ENCODE measurements around the gene KRTAP6-1.

The KRTAP6-1 gene, protein sequence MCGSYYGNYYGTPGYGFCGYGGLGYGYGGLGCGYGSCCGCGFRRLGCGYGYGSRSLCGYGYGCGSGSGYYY

DNA sequence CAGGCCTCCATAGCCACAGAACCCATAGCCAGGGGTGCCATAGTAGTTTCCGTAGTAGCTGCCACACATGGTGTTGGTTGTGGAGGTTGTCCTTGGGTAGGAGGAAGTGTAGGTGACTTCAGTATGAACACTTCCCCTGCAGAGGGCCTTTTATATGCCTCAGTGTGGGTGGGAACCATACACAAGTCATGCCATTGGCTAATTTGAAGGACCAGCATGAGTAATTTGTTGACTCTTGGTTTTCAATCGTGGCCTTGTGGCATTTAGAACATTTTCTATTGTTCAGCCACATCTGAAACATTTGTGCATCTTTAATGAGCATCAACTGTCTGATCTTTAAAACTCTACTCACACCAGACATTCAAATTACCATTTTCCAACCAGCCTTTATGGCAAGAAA is at the start of gene KRTAP6-1:
Gene KRTAP6-1, minus strand, starts transcription at position 95 of the 400 bp plus-strand sequence. Its CDS starts 26 bp downstream, at position 69.
- no peak for DNase-seq (ENCODE audit: low spot score)

DNA sequence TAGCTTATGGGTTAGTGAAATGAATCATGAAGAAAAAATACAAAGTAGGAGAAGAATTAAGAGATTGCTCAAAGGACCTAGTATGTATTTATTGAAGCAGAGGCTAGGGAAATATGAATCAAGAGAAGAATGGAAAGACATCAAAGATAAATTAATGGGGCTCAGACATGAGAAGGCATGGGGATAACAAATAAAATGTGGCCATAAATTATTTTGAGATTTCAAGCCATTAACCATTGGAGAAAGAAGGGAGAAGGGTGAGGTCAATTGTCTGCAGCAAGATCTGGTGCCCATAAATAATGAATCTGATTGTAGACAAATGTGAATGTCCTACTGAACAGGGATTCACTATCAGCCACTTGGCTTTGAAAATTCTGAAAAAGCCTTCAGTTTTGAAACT is 39.2 kb upstream of the KRTAP6-1 start:
- DNase-seq (ENCODE audit: low spot score): no peak

DNA sequence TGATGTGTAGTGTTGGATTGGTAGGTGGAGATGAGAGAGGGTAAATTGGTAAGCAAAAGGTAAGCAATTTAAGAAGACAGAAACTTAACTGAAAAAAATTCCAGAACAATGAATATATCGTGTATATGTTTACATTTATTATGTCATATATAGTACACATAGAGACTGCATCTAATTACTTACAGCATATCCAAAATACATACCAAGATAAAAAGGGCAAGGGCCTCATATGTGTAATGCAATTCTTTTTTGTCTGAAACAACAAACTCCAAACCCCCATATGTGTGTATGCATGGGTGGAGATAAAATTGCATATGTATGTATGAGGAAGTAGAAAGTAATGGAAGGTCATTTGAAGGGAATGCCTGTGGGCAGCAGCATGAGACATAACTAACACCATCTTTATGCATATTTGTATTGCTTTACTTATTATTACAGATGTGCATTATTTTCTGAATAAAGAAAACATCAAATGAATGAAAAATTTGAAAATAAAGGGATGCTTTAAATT is 33.2 kb upstream of the KRTAP6-1 start:
- DNase-seq (ENCODE audit: low spot score): no peak

DNA sequence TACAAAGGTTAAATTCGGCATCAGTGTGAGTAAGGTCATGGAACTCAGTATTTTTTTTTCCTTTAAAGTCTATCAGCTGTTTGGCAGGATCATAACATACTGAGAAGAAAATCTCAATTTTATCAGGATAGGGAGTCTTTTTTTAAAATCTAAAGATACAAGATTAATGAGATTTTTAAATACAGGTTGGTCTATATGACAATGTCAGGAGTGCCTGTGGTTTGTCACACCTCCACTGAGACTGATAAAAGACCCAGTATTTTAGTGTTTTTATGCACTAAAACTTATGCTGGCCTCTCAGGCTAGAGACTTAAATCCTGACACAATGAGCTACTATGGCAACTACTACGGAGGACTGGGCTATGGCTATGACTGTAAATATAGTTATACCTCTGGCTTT is 28.8 kb upstream of the KRTAP6-1 start, which contains the start of gene KRTAP20-3:
Gene KRTAP20-3, plus strand, starts transcription at position 301 of the 400 bp plus-strand sequence.
- no peak for DNase-seq (ENCODE audit: low spot score)

DNA sequence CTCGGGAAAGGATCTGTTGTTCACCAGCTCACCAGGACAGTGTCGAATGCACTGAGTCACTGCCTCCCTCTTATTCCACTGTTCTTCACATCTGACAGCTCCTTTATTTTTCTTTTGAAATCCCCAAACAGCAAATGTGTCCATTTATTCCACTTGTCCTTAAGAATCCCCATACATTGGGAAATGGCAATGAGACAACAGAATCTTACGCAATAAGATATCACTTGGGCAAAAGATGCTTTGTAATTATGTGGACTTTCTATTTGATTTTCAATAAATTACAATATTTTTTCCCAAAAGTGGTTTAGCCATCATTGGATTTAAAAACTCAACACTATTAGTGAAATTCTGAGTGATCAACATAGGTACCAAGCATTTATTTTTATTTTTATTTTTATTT is 25.0 kb upstream of the KRTAP6-1 start:
- no peak for DNase-seq (ENCODE audit: low spot score)

DNA sequence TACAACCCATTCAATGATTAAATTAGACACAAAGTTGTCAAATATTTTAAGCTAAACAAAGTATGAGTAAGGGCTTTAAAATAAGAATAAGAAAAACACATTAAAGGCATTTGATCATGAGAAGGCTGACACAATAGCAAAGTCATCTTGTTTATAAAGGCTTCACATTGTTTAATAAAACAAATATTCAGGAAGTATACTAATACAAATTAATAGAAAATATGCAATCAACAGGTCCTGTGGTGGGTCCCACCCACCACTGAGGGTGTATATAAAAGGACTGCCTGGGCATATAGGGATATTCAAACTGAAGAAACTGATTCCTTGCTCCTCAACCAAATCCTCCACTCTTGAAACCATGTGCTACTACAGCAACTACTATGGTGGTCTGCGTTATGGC is 21.2 kb upstream of the KRTAP6-1 start, which contains the start of gene KRTAP20-2:
Gene KRTAP20-2, plus strand, starts transcription at position 301 of the 400 bp plus-strand sequence. Its CDS starts 58 bp downstream, at position 359.
- DNase-seq (ENCODE audit: low spot score): no peak

DNA sequence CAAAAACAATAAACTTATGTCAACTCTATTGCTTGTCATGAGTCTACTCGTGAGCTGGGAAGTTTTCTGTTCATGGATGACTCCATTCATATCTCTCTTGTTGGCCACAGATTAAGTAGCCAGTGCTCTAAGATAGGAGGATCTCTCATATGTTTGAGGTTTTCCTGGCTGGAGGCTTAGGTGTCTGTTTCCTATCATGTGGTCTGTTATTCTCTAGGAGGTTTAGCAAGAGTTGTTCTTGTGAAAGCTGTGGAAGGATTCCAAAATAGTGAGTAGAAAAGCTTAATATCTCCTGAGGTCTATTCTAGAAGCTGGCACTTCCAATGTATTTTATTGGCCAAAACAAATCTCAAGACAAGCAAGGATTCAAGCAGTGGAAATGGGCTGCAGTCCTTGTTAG is 15.5 kb upstream of the KRTAP6-1 start:
- DNase-seq (ENCODE audit: low spot score): no peak

DNA sequence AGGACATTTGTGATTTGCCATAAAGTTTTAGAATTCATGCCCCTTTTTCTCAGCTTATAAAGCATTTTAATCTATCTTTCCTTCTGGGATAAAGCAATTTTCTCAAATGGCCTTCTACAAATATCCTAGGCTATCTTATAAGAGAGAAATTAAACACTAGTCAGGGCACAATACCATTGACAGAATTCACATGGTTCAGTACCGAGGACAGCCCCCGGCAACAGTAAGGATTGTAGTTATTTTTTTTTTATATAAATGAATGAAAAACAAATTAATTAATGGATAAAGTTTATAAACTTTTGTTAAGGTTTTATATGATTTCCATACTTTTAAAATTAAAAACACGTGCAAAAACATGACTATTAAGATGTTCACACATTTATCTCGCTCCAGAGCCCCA is 14.4 kb upstream of the KRTAP6-1 start:
- DNase-seq (ENCODE audit: low spot score): no peak

DNA sequence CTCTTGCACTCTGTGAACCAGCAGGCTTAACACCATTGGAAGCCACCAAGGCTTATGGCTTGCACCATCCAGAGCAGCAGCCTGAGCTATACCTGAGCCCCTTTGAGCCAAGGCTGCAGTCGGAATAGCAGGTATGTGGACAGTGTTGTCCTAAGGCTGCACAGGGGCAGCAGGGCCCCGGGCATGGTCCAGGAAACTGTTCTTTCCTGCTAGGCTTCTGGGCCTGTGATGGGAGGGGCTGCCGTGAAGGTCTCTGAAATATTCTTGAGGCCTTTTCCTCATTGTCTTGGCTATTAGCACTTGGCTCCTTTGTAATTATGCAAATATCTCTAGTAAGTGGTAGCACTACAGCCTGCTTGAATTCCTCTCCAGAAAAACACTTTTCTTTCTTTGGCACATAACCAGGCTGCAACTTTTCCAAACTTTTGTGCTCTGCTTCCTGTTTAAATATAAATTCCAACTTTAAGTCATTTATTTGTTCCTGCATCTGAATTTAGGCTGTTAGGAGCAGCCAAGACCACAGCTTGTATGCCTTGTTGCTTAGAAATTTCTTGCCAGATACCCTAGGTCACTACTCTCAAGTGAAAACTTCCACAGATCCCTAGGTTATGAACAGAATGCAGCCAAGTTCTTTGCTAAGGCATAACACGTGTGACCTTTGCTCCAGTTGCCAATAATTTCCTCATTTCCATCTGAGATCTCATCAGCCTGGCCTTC is 11.9 kb upstream of the KRTAP6-1 start:
- DNase-seq (ENCODE audit: low spot score): no peak

DNA sequence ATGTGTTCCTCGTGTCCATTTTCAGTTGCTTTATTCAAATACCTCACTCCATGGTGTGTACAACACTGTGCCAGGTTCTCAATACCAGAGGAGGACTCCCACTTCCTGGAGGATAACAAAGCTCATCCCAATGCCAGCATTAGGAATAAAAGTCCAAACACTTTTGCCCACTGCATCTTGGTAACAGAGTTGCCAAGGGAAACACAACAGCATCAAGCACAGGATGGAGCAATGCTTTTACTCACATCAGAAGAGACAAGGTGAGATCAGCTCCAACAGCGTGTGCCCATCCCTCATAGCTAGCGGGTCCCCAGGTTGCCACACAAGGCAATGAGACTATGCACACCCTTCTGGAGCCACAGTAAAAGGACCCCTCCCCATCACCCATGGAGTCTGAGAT is 9.6 kb upstream of the KRTAP6-1 start:
- DNase-seq (ENCODE audit: low spot score): no peak

DNA sequence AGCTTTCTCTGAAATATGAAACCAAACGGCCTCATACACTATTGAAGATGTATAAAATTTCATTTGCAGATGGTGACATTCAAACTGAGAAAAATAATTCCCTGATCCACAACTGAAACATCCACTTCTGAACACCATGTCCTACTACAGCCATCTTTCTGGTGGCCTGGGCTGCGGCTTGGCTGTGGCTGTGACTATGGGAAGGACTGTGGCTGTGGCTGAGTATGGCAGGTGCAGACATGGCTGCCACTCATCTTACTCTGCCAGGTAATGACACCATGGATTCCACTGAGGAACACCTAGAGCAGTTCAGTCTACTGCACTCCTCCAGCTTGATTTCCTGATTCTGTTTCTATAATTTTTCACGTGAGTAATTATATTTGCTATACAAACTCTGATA is 6.8 kb upstream of the KRTAP6-1 start, which contains the start of gene KRTAP20-4:
Gene KRTAP20-4, plus strand, starts transcription at position 106 of the 400 bp plus-strand sequence.
- DNase-seq (ENCODE audit: low spot score): no peak

DNA sequence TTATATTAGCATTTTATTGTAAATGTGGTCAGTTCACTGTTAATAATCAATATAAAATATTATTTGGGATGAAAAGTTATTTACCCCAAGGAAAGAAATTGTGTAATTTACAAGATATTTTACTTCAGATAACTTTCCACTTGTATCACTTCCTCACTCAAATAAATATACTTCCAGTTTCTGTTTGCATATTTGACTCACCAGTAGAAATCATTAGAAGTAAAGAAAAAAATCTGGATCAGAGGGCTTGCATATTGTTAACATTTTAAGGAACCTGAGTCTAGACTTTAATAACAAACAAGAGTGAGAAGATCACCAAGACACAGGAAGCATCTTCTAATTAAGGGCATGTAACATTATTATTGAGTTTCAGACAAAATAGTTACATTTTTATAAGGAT is 6.3 kb upstream of the KRTAP6-1 start:
- DNase-seq (ENCODE audit: low spot score): no peak

DNA sequence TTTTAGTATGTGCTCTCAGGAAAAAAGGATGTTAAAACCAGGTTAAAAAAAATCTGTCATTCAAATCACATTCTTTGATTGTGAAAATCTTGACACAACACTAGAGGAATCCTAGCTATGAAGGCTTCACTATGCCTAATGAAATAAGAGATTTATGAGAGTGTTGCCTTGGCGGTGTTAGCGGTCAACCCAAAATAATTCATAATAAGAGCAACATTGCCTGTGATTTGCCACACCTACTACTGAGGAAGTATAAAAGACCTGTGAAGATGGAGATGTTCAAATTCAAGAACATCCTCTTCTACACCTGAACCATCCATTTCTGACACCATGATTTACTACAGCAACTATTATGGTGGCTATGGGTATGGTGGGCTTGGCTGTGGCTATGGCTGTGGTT is 2.4 kb upstream of the KRTAP6-1 start, which contains the start of gene KRTAP20-1:
Gene KRTAP20-1, plus strand, starts transcription at position 301 of the 400 bp plus-strand sequence. Its CDS starts 30 bp downstream, at position 331.
- DNase-seq (ENCODE audit: low spot score): no peak

DNA sequence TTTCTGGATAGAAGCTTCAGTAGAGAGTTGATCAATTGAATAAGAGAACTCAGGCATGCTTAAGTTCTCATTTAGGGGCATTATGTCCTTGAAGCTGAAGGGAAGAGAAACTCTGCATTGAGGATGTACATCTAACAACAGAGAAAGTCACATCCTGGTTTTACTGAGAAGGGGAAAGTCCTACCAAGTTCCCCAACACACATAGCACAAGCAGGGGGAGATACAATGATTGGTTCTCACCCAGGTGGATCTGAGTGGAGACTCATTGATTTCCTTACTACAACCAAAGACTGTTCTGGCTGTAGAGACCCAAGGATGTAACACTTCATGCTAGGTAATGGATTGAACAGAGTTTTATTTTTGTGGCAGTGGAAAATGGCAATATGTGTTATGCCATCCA is 1.5 kb upstream of the KRTAP6-1 start:
- DNase-seq (ENCODE audit: low spot score): no peak

DNA sequence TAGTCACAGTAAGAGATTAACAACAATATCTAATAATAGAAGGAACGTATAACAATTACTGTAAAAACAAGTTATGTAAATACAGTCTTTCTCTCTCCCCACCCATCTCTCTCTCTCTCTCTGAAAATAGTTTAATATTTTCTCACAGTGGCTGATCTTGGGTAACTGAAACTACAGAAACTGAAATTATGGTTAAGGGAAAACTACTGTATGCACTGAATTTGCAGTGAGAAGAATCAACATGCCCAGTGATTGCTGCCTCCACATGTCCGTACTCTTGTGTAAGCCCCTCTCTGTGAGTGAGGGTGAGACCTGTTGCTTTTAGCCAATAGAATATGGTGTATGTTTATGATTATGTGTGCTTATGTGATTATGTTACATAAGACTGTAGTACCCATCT is 1.6 kb downstream of the KRTAP6-1 start:
- no peak for DNase-seq (ENCODE audit: low spot score)

DNA sequence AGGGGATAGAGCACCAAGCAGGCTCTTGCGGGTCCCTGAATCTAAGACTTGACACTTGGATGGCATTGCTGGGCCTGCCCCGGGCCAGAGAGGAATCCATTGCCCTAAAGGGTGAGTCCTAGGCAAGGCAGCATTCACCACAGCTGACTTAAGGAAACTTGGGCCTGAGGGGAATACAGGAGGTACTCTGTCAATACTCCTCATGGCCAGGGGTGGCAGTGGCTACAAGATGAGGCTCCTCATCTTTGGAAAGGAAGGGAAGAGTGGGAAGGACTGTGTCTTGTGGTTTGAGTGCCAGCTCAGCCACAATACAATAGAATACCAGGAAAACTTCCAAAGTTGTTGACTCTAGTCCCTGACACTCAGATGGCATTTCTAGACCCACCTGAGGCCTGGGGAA is 7.8 kb downstream of the KRTAP6-1 start:
- no peak for DNase-seq (ENCODE audit: low spot score)

DNA sequence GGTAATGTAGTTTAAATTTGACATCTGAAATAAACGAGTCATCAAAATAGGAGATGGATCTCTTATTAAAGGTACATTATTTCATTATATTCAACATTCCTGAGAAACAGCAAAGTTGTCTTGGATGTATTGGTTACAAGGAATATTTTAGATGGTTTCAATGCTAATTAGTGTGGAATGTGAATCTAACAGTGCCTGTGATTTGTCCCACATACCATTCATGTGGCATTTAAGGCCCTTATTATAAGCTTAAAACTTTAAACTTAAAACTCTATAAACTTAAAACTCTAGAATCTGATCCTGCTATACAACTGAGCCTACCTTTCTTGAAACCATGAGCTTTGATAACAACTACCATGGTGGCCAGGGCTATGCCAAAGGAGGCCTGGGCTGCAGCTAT is 12.9 kb downstream of the KRTAP6-1 start, which contains the start of gene KRTAP22-1:
Gene KRTAP22-1, plus strand, starts transcription at position 301 of the 400 bp plus-strand sequence.
- no peak for DNase-seq (ENCODE audit: low spot score)

DNA sequence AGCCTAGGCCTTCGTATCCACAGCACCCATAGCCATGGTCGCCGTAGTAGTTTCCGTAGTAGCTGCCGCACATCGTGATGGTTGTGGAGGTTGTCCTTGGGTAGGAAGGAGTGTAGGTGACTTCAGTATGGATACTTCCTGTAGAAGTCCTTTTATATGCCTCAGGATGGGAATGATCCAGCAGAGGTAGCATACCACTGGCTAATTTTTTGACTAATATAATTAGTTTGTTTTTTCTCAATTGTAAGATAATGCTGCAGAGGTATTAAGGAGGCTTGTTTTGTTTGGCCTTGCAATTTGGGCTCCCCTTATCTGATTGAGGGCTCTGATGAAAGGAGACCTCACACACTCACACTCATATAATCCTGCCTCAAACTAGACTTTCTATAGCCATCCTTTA is 14.9 kb downstream of the KRTAP6-1 start, which contains the start of gene KRTAP6-2:
Gene KRTAP6-2, minus strand, starts transcription at position 101 of the 400 bp plus-strand sequence. Its CDS starts 28 bp downstream, at position 73.
- no peak for DNase-seq (ENCODE audit: low spot score)

DNA sequence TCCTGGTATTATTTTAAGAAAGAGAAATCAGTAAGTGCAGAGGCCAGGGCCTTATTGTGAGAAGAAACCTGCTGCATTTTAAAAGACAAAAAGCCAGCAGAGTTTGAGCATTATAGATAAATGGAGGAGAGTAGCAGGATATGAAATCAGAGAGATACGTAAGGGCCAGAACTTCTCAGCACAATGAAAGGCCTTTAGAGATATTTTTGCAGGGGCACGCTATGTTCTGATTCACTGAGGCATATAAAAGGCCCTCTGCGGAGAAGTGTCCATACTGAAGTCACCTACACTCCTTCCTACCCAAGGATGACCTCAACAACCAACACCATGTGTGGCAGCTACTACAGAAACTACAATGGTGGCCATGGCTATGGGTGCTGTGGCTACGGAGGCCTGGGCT is 21.6 kb downstream of the KRTAP6-1 start, which contains the start of gene KRTAP6-3:
Gene KRTAP6-3, plus strand, starts transcription at position 301 of the 400 bp plus-strand sequence. Its CDS starts 6 bp downstream, at position 307.
- DNase-seq (ENCODE audit: low spot score): no peak

DNA sequence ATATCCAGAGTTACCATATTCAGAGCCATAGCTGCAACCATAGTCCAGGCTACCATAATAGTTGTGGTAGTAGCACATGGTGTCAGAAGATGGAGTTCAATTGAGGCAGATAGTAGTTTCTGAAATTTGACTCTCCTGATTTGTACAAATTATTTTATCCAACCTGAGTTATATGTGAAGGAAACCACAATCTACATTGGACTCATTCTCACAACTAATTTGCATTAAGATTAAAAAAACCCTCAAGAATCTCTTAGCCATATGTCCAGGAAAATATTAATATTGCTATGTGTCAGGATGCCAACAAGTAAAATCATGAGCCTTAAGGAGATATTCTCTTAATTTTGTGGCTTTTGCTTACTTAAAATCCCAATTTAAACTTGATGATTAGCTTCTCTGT is 23.4 kb downstream of the KRTAP6-1 start, which contains the start of gene KRTAP22-2:
Gene KRTAP22-2, minus strand, starts transcription at position 101 of the 400 bp plus-strand sequence.
- DNase-seq (ENCODE audit: low spot score): no peak

DNA sequence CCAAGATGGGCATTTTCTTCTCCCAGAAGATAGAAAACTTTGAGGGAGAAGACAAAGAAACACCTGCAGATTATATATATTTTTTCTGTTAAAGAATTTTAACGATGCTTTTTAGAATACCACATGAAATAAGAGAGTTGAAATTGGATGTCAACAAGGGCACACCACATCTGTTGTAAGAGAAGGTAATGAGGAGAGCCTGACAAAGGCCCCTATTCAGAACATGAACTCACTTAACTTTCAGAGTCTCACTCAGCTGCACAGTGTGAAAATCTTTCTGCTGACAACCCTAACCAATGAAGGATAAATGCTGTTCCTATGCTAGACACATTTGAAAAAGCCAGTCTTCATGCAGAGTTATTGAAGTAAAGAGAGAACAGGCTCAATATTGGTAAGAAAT is 30.9 kb downstream of the KRTAP6-1 start:
- DNase-seq (ENCODE audit: low spot score): no peak

DNA sequence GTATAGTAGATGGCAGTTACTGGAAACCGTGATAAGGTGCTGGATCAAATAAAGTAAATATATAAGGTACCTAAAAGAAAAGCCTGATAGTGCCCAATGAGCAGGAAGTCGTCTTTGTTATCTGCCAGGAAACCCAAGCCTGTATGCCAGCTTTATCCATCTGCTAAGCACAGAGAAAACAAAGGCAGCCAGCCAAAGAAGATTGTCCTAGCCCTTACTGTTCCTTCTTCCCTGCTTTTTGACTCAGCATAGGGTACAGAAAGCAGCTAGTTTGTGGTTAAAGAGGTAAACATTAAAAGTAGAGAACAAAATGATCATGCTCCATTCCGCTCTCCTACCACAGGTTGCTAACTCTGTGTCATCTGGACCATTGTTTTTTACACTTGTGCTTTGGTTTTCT is 33.6 kb downstream of the KRTAP6-1 start:
- DNase-seq (ENCODE audit: low spot score): no peak

DNA sequence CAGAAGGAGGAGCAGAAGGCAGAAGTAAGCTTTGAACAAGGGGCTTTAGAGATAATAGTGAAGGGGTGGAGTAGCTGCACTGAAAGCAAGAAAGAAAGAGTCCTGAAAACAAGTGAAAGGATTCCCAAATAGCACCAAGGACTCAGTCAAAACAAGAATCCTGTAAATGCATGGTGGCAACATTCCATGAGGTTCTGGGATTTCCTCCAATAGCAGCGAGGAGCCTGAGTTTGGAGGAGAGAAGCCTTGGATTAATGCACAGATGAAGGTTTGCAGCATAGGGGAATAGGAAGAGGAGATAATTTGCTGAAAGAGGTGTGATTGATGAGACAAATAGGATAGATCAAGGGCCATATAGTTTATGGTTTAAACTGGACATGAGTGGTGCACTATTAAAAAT is 34.4 kb downstream of the KRTAP6-1 start:
- DNase-seq (ENCODE audit: low spot score): no peak
